Stromal cell of bone marrow (primary cell): Measurements from ENCODE around the gene TNFRSF25.
"Not testable (repeated sequence)": the region's sequence is repeated elsewhere in the genome, so short reads cannot be mapped to it uniquely, and the experiment has no call there.

Experiments used
- DNase-seq: peaks from one replicate; pipeline ENCODE4 v3.0.0-alpha.2; 2012; ENCODE audit warnings: low read depth

TNFRSF25 gene

DNA sequence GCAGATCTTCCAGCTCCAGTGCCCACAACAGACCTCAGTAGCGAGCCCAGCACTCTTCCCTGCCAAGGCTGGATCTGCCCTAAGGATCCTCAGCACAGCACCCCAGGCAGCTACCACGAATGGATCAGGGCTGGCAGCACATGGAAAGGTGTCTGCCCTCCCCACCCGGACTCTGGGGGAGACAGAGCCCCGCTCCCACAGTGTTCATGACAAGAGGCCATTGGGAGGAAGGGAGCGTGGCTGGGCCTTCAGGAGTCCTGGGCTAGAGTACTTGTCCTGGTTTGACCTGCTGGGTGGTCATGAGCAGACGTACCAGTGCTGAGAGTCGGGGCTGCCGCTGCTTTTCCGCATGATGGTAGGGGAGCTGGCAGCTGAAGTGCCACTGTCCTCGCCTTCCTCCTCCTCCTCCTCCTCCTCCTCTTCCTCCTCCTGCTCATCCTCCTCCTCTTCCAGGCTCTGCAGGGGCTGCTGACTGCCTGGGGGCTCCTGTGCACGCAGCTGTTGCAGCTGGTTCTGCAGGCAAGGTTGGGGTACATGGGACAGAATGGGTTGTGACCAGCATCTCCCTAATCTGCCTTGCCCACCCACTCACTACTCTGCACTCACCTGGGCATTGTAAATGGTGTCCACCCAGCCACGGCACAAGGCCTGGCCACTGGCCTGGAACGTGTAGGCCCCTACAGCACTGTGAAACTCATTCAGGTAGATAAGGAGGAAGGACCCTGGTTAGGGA, 2.9 kb upstream of the TNFRSF25 start:
- DNase-seq = no peak

DNA sequence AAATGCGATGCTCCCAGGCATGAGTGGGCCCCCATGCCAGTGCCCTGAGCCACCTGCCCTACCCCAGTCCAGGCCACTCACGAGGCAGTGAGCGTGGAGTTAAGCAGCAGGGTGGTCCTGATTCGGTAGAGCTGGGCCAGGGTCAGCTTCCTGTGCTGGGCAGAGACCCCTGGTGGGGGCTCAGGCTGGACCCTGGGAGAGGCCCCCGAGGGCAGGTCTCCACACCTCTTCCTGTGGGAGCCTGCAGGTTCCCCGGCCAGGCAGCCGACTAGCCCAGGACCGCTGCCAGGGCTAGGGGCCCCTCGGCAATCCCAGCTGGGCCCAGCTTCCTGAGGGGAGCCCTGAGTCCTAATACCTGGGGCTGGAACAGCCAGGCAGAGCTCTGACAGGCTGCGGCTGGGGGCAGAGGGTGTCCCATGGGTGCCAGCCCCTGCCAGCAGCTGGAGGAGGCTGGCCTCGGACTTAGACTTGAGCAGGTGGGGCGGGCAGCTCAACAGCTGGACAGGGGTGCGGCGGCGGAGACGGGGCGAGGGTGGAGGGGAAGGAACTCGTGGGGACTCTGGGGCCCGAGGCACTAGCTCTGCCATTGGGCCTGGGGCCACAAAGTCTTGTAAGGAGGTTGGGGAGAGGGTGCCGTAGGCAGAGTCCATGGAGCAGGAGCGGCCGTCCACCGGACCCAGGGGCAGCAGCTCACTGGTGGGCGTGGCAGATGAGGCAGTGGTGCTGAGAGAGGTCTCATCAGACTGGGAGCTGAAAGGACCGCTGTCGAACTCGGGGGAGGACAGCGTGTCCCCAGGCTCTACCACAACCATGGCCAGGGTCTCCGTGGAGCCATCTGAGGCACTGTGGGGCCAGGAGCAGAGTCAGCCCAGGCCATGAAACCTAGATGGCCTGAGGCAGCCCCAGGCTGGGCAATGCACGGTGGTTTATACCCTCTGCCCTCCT, 2.0 kb upstream of the TNFRSF25 start:
- DNase-seq = no peak

DNA sequence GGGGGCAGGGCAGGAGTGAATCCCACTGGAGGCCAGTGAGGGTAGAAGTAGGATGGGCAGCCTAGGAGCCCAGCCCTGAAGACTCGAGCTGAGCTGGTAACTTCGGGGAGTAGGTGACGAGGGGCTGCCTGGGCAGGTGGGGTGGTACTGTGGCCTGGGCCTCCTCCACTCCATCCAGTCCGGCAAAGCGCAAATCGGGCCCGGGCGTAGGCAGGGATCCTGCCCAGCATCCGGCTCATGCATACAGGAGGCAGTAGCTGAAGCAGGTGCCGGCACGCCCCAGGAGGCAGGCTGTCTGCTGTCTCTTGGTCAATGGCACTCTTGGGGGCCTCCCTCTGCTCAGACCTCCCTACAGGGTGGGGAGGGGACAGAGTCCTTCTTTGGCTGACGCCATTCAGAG, 1.3 kb upstream of the TNFRSF25 start:
- no peak for DNase-seq

DNA sequence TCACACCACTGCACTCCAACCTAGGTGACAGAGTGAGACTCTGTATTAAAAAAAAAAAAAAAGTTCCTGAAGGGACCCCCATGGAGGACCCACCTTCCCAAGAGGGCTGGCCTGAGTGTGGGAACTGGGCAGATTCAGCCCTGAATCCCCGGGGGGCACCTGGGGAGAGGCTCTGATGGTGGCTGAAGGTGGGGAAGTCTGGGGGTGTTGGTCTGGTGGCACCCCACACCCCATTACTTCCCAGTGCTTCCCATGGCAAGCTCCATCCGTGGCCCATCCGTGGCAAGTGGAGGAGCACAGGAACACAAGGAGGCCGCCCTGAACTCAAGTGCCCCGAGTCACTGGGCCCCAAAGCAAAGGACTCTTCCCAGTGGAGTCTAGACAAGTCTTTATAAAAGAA, 778 bp upstream of the TNFRSF25 start:
- no peak for DNase-seq

DNA sequence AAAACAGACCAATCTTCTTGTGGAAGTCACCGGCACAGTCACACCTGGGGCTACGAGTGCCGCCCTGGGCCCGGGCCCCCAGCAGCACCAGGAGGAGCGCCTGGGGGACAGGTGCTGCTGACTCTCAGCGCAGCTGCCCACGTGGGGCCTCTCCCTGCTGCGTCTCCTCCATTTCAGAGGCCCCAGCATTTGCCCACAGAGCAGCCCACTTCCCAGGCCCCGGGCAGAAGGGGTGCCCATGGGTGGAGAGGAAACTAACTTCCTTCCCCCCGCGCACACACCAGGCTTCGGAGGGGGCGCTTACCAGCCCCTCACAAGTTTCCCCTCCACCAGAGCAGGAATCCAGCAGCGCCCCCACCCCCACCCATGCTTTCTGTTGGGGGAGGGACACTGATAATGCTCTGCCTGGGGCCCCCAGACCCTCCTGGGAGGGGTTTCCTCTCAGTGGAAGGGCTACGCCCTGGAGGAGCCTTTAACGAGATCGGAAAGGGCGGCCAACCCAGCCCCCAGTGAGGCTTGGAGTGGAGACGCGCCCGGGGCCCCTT, 440 bp downstream of the TNFRSF25 start:
- no peak for DNase-seq

DNA sequence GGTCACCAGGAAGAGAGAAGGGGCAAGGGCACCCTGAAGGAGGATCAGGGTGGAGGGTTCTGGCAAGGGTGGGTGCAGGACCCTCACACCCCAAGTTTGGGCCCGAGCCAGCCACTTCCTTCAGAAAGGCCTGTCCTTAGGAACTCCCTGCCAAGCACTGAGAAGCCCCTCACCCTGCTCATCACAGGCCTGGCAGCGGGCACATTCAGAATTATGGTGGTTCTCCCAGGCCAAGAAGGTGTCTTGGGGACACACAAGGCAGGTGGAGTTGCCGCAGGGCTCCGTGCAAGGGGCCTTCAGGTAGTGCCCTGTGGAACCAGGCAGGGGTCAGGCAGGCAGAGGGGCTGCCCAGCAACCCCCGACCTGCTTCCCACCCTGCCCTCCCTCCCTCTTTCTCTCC, 1.1 kb downstream of the TNFRSF25 start:
- no peak for DNase-seq

DNA sequence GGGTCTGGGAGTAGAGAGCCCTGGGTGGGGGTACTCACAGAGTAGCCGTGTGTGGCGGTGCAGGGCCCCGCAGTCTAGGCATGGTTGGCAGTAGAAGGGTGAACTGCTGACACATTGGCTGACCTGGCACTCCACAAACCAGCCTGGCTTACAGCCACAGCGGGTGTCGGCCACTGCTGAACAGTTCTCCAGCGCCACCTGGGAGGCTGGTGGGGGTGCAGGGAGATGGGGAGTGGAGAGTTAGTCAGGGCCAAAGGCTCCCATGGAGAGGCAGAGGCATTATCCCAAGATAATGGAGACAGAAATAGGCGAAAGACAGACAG, 1.5 kb downstream of the TNFRSF25 start:
- no peak for DNase-seq

DNA sequence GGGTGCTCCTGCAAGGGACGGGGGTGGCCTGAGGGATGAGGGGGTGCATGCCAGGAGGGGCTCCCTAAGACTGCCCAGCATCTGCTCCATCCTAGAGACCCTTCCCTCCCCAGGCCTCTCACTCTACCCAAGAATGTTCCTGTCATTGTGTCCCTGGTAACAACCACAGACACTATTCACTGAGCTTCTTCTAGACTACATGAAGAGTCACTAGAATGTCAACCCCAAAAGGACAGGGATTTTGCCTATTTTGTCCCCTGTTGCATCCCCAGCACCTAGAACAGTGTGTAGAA, 2.9 kb downstream of the TNFRSF25 start:
- DNase-seq = no peak

DNA sequence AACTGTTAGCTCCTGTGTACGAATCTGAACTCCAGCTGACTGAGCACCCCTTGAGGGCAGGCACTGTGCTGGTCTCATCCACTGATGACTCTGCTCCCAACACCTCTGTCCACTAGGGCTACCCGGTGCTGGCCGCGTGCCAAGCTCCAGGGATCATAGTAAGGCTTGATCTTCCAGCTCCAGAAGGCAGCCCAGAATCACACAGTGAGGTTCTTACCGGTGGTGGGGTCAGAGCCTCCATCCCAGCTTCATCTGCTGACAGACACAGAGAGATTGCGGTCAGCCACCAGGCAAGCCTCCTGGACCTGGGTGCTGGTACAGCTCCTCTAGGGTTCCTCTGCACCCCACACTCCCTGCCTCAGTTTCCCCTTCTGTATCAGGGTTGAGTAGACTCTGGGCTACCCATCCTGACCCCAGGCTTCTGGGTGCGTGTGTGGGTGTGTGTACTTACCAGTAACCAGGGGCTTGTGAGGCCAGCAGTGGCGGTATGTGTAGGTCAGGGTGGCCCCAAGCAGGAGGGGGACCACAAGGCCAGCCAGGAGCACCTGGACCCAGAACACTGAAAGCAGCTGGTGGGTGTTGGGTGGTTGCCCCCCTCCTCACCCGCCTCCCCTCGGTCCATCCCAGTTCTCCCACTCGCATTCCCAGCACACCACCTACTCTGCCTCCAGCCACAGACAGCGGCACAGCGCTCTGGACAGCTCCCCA, 3.4 kb downstream of the TNFRSF25 start:
- no peak for DNase-seq

DNA sequence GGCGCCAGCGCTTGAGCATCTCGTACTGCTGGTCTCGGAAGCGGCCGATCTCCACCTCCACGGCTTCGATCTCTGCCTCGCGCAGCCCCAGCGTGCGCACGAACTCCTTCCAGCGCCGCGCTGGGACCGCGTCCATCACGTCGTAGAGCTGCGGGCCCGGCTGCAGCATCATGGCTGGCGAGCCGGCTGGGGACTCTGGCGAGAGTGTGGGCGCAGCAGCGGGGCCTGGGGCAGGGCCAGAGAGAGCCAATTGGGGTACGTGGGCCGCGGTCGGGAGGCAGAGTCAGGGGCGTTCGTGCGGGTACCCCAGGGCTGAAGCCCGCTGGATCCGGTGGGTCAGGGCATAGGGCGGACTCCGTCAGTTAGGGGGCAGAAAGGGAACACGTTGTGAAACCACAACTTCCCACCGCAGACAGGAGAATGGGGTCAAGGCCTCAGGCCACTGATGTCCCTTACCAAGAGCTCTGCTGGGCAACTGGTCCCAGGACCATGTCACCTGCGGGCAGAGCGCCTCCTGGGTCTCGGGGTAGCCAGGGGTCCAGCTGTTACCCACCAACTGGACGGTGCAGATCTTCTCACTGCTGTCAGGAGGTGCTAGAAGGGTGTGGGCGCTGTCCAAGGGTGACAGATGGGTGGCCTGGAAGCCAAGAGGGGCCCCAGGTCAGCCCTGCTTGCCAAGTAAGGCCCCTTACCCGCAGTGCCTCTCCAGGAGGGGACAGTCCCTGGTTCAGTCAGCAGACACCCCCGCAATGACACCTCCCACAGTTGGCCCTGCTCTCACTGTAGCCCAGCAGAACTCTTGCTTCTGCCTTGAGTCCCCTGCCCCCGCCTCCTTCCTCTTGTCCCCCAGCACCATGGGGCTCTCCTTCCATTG, 4.2 kb downstream of the TNFRSF25 start:
- no peak for DNase-seq

DNA sequence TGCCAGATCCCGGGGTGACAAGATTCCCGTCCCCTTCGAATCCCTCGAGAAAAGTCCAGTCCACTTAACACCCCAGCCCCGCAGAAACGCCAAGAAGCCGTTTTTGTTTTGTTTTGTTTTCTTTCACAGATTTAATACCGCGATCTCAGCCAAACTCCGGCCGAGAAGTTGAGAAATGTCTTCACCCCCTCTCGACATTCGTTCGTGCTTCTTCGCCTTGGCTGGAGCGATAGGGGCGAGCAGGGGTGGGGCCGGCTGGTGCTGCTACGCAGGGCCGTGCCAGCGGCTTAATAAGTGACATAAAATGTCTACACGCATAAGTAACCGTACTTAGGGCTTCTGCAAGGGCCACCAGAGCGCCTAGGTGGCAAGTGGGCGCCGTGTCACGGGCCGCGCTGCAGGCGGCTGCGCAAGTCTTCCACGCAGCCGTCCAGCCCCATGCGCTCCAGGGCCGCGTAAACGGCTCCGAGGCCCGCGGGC, 4.9 kb downstream of the TNFRSF25 start:
- no peak for DNase-seq

DNA sequence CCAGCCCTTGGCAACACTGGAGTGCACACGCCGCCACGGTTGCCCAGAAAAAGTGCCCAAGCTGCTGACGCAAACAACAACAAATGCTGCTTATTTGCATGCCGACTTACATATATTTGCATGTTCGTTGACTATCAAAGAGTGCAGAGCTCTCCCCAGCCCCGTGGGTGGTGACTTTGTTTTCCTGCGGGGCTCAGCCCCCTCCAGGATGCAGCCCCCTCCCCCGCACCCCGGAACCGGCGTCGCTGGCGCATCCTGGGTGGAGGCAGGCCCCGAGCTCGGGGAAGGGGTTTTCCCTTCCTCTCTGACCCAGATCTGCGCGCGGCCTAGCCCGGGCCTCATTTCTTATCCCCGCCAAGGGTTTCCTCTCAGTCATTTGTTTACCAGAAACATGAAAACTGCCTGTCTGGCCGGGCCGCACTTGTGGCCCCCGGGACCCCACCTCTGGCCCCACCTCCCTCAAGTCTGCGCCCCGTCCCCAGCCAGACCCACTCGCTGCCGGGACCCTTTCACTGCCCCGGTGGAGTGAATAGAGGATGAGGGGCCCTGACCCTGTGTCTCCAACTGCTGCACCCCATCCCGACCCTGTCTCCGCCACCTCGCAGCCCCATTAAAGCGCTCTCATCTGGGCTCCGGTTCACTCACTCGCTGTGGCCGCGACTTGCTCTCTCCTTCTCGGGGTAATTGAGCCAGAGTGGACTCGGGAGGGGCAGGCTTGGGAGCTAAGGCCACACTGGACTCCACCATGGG, 5.5 kb downstream of the TNFRSF25 start:
- DNase-seq = no peak

DNA sequence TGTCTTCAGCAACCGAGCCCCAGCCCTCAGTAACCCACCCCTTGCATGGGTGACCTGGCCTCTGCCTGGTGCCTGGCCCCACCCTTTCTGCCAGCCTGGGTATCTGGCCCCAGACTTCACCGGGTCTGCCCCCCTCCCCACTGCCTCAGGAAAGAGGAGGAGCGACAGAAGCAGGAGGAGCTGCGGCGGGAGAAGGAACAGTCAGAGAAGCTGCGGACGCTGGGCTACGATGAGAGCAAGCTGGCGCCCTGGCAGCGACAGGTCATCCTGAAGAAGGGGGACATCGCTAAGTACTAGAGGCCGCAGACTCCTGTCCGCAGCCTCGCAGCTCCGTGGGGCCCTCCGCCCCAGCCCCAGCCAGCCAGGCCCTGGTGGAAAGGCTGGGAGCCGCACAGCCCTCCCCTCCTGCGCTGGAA, 6.1 kb downstream of the TNFRSF25 start:
- DNase-seq = no peak

DNA sequence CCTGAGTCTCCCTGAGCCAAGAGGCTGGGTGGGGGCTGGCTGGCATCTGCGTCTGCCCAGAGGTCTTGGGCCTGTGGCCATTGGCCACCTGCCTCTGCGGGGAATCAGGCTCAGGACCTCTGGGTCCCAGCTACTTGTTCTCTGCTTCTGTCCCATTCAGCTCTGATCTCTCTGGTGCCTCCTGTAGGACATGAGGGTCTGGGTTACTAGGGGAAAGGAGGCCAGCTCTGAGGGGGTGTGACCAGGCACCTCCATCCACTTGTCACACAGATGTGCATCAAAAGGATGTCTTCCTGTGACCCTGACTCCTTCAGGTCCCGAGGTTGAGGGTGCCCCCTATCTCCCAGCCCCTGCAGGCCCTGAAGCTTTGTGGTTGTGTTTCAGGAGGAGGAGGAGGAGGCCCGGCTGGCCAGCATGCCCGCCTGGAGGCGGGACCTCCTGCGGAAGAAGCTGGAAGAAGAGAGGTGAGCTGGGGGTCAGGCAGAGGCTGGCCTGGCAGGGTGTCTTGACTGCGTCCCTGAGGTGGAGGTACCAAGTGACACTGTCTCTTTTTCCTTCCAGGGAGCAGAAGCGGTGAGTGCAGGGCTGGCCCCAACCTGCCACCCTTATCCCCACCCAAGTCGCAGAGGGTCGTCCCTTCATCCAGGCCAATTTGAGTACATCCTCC, 9.0 kb downstream of the TNFRSF25 start:
- DNase-seq = no peak

DNA sequence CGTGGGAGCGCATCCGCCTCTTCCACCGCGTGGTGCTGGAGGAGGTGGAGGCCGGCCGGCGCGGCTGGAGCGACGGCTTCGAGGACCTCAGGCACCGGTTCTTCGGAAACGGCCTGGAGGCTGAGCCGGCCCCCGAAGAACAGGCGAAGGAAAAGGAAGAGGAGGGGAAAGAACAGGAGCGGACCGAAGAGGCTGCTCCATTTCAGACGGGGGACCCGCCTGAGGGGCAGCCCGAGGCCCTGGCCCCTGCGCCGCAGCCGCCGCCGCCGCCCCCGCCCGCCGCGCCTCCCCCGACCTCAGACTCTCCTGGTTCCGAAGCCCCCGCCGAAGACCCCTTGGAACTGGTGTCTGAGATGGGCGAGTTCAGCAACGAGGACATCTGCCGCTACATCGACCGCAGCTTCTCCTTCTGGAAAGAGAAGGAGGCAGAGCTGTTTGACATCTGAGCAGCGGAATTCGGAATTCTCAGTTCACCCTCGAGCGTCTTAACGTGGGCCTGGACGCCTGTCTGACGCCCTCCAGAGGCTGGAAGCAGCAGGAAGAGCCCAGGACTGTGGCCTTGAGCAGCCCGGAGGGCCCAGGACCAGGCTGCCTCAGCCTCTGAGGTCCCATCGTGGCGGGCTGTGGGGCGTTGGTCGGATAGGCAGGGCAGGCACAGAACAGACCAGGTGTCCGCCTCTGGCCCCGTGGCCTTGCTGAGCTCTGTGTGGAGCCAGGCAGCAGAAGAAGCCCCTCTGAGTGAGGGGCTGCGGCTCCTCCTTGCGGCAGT, 10.0 kb downstream of the TNFRSF25 start:
- not testable (repeated sequence) for DNase-seq

DNA sequence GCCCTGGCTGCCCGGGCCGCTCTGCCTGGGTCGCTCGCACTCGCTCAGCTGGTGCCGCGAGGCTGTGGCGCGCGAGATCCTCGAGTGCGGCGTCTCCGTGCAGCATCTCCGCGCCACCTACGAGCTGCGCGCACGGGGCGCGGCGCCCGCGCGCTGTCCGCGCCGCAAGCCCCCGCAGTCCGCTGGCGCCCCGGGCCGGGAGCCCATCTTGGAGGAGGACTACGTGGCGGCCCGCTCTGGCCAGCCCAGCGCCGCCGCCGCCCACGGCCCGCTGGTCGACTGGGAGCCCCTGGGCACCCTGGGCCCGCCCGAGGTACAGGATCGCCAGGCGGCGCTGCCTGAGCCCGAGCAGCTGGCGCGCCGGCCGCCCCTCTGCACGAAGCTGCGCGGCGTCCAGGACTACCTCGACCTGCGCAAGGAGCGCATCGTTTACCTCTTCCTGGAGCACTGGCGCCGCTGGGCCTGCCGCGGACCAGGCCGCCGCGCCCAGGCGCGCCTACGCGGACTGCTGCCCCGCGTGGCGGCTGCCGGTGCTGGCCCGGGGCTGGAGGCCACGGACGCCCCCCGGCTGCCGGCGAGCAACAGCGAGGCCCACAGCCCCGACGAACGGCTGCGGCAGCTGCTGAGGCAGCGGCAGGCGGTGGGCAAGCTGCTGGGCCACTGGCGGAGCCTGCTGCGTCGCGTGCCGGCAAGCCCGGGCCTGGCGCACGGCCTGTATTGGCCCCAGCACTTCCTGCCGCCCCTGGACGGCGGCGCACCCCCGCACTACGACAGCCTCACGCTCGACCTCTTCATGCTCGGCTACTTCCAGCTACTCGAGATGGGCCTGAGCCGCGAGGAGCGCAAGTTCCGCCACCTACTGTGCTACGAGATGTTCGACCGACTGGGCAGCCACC, 10.9 kb downstream of the TNFRSF25 start:
- DNase-seq = no peak

DNA sequence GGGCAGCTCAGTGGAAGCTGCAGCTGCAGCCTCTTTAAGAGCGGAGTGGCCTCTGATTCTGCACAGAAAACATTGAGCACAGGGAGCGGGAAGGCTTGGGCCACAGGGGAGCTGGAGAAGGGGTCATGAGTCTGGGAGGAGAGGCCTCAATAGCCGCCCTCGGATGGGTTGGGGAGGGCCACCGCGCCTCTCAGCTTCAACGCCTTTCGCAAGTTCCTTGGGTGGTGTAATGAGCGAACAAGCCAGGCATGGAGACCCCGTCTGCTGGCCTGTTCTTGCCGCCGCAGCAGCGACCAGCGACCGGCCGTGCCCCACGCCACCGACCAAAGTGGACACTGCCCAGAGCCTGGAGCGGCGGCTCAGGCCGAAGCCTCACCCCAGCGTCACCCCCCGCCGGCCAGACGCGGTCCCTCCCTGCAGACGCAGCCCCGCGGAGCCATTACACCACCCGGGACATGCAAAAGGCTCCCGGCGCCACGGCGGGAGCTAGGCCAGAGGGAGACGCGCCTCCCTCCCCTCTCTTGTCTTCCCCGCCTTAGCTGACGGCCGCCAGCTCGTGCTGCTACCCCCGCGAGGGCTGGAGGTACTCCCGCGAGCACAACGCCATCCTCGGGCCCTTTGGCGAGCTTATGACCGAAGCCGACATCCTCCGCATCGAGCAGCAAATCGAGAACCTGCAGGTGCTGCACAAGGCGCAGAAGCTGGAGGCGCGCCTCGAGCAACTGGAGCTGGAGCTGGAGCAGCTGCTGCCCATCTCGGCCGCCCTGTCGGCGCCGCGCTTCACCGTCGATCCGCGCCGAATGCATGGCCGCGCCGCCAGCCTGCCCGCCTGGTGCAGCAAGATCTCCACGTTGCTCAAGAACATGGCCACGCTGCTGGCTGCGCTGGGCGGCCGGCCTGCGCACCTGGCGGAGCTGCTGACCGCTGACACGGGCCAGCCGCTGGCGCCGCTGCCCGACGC, 11.8 kb downstream of the TNFRSF25 start:
- DNase-seq = not testable (repeated sequence)
